Measurements from ENCODE around the gene DEDD2. TPM values are rescaled to one million over a fixed set of nuclear protein-coding genes. Genes with fewer than 3 reads are reported as not detected.

Gene DEDD2
- total and polyA plus RNA-seq, 8 donors, result 9.7 to 25.4 (median 13.7) TPM

- H3K4me3 ChIP-seq, result peak overlapping the region; percentile 18 to 97 (median 92)
- peak overlapping the region; percentile 92 to 97 (median 94) for H3K27ac ChIP-seq
- H3K9me3 ChIP-seq, result no peaks in the 10 kb centered on the region
- intact Hi-C loops (cut with DNase I), result no loop called here
- no peaks in the 10 kb centered on the region for H3K36me3 ChIP-seq
- FAIRE-seq (no peak), DNase-seq (peak in 3 of 6 donors; percentile 20 to 80 (median 55)), ATAC-seq (peak in 2 of 4 donors; percentile 20 to 24)
- no peak for TF ChIP-seq CTCF (IDR thresholded peaks at IDR 0.05)
- no peaks in the 10 kb centered on the region for H3K27me3 ChIP-seq
- WGBS, 2 donors, result 13 to 15% methylated on average over 38 of the region's 38 CpGs
- H3K4me1 ChIP-seq, result peaks cover 0 to 16% (median 0%) of the 10 kb centered on the region in 3 donors
These were observed 38.6 kb upstream of the DEDD2 start for GRCh38 chr19:42255766-42256745.

GRCh38 chr19:42254850-42255765, 37.6 kb upstream of the DEDD2 start, which contains the start of gene ERF:
Gene ERF, minus strand, starts transcription at chr19:42255128. Its CDS starts 129 bp downstream, at chr19:42254999.
- Histone ChIP-seq H3K27me3 (no peaks in the 10 kb centered on the region), H3K36me3 (peaks cover 0 to under 1% (median 0%) of the 10 kb centered on the region in 3 donors), H3K4me3 (peak within 1 kb of the TSS; percentile 88 to 97 (median 96)), H3K9me3 (no peaks in the 10 kb centered on the region), H3K4me1 (peaks cover 0 to 16% (median 0%) of the 10 kb centered on the region in 3 donors), H3K27ac (peak within 1 kb of the TSS; percentile 92 to 97 (median 94))
- DNase-seq, result peak; percentile 93 to 99 (median 96)
- intact Hi-C loops (cut with DNase I), result no loop called here
- 1 to 2% methylated on average over 51 to 75 of the region's 75 CpGs for WGBS, 2 donors
- no peak for TF ChIP-seq CTCF (IDR thresholded peaks at IDR 0.05)
- ATAC-seq, result peak; percentile 82 to 88 (median 86)
- FAIRE-seq, result no peak

GRCh38 chr19:42254089-42254849, 36.8 kb upstream of the DEDD2 start:
- ATAC-seq (peak; percentile 39 to 63 (median 56)), FAIRE-seq (no peak), DNase-seq (peak; percentile 72 to 88 (median 81))
- intact Hi-C loops (cut with DNase I), result no loop called here
- peaks cover 0 to 9% (median 0%) of the 10 kb centered on the region in 3 donors for H3K36me3 ChIP-seq
- H3K27me3 ChIP-seq, result no peaks in the 10 kb centered on the region
- H3K27ac ChIP-seq, result peak overlapping the region; percentile 92 to 97 (median 94)
- 1% methylated on average over 53 to 69 of the region's 70 CpGs for WGBS, 2 donors
- no peaks in the 10 kb centered on the region for H3K9me3 ChIP-seq
- TF ChIP-seq CTCF (IDR thresholded peaks at IDR 0.05), result no peak
- peaks cover 0 to 16% (median 0%) of the 10 kb centered on the region in 3 donors for H3K4me1 ChIP-seq
- peak overlapping the region; percentile 88 to 97 (median 96) for H3K4me3 ChIP-seq

All from pancreas (tissue), 10 donors.